Measurements from ENCODE around the gene ACSF2.
A peak's percentile ranks its signal among the peaks of the same experiment; 100 is the strongest.

Gene ACSF2

GRCh38 chr17:50440838-50441829 is 15.1 kb downstream of the ACSF2 start:
- no peak for DNase-seq

- DNase-seq: peak; percentile 51
These were observed 17.5 kb downstream of the ACSF2 start for GRCh38 chr17:50443505-50443974.

GRCh38 chr17:50444841-50445715 is 19.1 kb downstream of the ACSF2 start:
- DNase-seq: no peak

- no peak for DNase-seq
These were observed 19.8 kb downstream of the ACSF2 start for GRCh38 chr17:50445730-50446325.

- DNase-seq: no peak
These were observed 22.0 kb downstream of the ACSF2 start for GRCh38 chr17:50447870-50448595.

- no peak for DNase-seq
These were observed 22.6 kb downstream of the ACSF2 start for GRCh38 chr17:50448643-50449042.

GRCh38 chr17:50451943-50452629 is 26.1 kb downstream of the ACSF2 start:
- DNase-seq: no peak

GRCh38 chr17:50452630-50453300 is 26.7 kb downstream of the ACSF2 start:
- no peak for DNase-seq

- no peak for DNase-seq
These were observed 27.9 kb downstream of the ACSF2 start for GRCh38 chr17:50453901-50454300.

GRCh38 chr17:50457621-50458020 is 31.6 kb downstream of the ACSF2 start:
- no peak for DNase-seq

- DNase-seq: no peak
These were observed 32.3 kb downstream of the ACSF2 start for GRCh38 chr17:50458270-50458669.

GRCh38 chr17:50458701-50459676 is 33.0 kb downstream of the ACSF2 start:
- no peak for DNase-seq

- peak; percentile 27 for DNase-seq
These were observed 33.7 kb downstream of the ACSF2 start for GRCh38 chr17:50459756-50460155.

- no peak for DNase-seq
These were observed 35.0 kb downstream of the ACSF2 start for GRCh38 chr17:50460831-50461526.

- no peak for DNase-seq
These were observed 35.6 kb downstream of the ACSF2 start for GRCh38 chr17:50461550-50462132.

GRCh38 chr17:50462446-50462845 is 36.4 kb downstream of the ACSF2 start:
- DNase-seq: no peak

- DNase-seq: no peak
These were observed 38.1 kb downstream of the ACSF2 start for GRCh38 chr17:50464121-50464520.

GRCh38 chr17:50464736-50465135 is 38.7 kb downstream of the ACSF2 start:
- no peak for DNase-seq

- no peak for DNase-seq
These were observed 39.2 kb downstream of the ACSF2 start for GRCh38 chr17:50465171-50465570.
